NCI-H2227 (cell line): ENCODE measurements around the gene GOLGA6L2.
"Not testable (repeated sequence)": the region's sequence is repeated elsewhere in the genome, so short reads cannot be mapped to it uniquely, and the experiment has no call there.

Source experiments
- DNase-seq: peaks from one replicate; lab custom pipeline; 2025; ENCODE audit not compliant: unreplicated experiment; lab: John Stamatoyannopoulos, UW

The GOLGA6L2 gene

DNA sequence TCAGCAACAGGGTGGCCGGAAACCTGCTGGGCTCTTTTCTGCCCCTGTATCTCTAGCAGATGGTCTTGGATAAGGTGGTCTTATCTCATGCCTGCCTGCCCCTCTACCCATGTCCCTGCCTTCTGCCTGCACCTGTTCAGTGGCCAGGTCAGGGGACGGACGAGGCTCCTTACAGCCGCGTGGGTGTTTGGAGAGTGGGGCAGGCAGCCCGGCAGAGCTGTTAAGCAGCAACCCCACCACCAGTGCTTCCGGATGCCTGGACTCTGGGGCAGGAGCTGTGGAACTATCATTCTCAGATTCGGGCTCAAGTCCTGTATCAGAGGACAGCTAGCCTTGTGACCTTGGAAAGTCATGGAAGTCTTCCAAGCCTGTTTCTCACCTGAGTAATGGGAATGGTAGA lies 21.7 kb downstream of the GOLGA6L2 start:
- DNase-seq, result not testable (repeated sequence)

DNA sequence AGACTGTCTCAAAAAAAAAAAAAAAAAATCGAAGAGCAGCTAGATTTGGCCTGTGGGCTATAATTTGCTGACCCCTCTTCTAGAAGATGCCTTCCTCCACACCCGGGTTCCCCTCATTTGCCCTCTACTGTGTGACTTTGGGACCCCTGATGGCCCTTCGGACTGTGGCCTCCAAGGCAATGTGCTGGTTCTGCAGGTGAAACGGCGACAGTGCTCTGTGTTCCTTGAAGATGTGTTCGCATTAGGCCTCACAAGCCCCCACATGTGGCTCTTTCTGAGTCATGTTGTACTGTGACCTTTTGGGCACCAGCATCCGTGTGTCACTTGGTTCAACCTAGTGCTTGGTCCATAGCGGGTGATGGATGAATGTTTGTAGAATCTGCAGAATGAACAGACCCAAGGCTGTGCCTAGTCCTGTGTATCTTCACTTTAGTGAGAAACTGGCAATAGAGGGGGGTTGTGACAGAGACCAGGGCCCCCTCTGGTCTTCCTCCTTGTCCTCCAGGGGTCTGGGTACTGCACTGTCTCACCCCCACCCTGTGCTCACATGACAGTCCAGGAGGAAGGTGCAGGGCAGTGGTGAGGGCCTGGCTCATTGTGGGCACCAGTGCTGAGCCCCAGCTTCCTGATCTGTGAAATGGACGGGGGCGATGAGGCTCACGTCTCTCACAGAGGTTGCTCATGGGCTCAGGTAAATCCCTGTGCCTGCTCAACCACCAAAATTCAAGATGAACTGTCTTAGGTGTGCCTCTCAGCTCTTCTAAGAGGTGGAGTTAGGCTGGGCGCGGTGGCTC lies 22.7 kb downstream of the GOLGA6L2 start:
- DNase-seq, result no peak

DNA sequence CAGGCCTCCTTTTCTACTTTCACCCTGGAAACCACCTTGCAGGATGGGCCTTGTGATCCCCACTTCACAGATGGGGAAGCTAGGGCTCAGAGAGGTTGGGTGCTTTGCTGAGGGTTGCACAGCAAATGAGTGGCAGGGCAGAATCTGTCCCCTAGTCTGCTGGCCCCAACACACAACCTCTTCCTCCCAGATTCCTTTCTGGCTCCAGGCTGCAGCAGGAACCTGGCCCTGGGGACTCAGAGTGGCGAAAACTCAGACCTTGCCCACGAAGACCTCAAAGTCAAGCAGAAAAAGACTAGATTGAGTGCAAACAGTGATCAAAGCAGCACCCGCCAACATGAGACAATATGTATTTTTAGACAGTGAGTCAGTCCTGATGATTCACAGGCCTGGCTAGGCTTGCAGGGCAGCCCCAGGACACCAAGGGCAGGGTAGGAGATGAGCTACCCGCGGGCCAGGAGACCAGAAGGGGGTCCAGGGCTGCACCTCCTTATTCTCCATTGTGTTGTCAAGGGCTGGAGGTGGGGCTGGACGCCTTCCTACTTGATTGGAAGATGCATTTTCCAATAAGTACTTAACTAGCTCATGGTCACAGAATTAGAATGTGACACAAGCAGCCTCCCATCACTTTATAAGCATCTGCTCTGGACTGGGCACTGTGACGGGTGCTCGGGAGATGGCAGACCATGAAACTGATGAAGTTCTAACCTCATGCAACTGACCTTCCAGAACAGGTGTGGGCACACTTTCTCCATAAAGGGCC lies 23.9 kb downstream of the GOLGA6L2 start:
- DNase-seq, result no peak

DNA sequence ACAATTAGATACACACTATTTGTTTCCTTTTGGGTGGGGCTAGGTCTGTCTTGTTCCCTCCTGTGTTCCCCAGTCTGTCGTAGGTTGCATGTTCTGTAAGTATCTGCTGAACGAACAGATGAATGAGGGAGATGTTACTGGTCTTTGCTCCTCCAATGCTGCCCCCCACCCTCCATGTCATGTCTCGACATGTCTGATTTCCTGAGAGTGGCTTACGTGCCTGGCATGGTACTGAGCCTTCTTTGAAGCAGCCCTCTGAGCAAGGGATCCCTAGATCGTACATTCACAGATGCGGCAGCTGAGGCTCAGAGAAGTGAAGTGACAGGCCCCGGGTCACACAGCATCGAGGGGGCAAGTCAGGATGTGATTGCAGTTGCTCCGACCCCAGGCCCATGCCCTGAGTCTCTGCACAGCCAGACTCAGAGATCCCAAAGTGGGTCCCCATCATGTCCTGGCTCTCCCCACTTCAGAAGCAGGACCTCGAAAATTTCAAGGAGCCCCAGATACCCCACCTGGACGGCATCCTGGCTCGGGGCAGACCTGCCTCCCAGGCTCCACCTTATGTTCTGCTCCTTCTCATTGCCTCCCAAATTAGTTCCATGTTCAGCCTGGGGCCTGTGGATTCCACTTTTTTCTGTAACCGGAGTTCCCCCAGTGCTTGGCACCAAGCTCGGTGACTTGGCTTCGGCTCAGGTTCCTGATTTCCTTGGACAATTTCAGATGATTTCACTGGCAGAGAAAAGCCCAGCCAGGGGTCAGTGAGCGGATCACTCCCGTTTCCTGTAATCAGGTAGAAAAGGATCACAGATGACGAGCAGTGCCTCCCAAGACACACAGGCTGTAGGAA lies 24.7 kb downstream of the GOLGA6L2 start:
- no peak for DNase-seq

GRCh38 chr15:23420806-23421575 lies 26.1 kb downstream of the GOLGA6L2 start:
- no peak for DNase-seq

DNA sequence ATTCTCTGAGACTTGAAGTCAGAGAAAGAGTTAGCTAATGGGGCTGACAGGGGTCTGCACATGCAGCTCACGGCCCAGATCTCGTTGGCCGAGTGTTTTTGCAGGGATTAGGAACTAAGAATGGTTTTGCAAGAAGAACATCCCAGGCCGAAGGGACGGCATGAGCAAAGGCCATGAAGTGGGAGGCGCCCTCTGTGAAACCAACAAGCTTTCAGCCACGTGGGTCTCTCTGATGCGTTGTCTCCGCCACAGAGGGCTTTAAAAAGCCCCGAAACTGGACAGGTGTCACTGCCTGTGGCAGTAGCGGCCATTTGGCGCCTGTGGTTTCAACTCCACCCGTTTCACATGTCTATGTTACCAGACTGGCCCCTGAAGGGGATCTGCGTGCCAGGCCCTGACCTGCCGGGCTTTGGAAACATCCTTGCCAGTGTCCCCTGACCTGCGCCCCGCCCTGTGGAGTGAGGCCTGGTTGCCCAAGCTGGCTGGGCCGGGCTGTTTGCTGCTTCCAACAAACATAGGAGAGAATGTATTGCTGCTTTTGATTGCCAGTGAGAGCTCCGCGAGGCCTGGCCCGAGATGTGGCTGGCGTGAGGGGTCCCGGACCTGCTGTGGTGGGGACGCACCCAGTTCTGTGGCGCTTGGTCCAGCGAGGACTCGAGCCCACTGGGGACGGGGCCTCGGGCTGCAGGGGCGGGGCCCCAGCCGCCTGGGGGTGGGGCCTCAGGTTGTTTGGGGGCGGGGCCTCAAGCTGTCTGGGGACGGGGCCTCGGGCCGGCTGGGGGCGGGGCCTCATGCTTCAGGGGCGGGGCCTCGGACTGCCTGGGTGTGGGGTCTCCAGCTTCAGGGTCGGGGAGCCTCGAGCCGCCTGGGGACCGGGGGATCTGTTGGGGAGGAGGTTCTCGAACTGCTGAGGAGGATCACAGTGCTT lies 30.4 kb downstream of the GOLGA6L2 start:
- no peak for DNase-seq

- not testable (repeated sequence) for DNase-seq
Measured at GRCh38 chr15:23415866-23416265, 31.2 kb downstream of the GOLGA6L2 start.

DNA sequence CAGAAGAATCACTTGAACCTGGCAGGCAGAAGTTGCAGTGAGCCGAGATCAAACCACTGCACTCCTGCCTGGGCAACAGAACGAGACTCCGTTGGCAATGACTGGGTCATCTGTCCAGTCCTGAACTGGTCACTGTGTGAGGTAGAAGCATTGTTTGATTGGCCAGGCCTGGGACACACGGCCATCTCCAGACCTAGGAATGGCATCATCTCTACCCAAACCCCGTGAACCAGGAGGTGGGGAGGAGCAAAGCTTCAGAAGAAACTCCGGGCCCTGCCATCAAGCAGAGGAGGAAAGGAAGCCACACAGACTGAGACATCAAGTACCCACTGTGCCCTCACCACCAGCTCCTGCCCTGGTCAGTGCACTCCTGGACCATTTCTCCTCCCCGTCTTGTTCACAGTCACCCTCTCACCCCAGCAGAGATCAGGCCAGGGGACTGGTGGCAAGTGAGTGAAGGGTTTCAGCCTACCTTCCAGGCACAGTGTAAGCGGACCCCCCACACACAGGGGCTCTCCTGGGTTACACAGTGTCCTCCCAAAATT lies 31.6 kb downstream of the GOLGA6L2 start:
- DNase-seq, result no peak

GRCh38 chr15:23412881-23413600 lies 34.0 kb downstream of the GOLGA6L2 start:
- DNase-seq, result not testable (repeated sequence)

GRCh38 chr15:23411841-23412240 lies 35.2 kb downstream of the GOLGA6L2 start:
- no peak for DNase-seq

GRCh38 chr15:23403550-23403949 lies 43.5 kb downstream of the GOLGA6L2 start:
- DNase-seq, result no peak

DNA sequence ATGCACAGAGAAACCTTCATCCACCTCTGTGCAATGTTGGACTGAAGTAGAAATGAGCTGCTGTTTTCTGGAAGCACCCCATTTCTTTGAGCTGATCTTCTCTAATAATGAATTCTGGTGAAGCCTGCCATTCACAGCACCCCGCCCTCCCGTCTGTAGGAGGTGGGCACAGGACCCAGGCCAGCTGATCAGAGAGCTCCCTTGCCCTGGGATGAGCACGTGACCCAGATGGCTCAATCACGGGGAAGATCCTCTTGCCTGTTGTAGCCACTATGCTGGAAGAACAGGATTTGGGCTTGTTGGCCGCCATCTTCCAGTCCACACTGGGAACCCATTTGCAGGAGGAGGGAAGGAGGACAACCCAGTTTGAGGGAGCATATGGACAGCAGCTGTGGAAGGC lies 44.5 kb downstream of the GOLGA6L2 start:
- no peak for DNase-seq

- no peak for DNase-seq
Measured at GRCh38 chr15:23402140-23402539, 44.9 kb downstream of the GOLGA6L2 start.

- DNase-seq, result peak; percentile 43
Measured at GRCh38 chr15:23401627-23402026, 45.4 kb downstream of the GOLGA6L2 start.

DNA sequence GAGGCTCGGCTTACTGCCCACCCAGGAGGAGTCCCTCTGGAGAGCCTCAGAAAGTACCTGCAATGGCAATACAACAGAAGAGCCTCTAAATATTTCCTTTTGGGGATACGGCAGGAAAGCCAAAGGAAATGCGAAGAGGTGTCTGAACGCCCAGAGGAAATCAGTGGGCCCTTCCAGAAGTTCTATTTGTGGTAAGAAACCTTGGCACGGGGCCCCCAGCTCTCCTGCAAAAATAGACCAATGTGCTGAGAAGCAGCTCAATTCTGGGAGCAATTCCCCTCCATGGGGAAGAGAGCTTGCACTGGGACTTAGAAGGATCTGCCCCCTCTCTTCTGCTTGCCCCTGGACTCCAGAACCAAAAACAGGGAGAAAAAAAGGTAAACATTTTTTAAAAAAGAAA lies 47.8 kb downstream of the GOLGA6L2 start:
- DNase-seq, result not testable (repeated sequence)

GRCh38 chr15:23398357-23398756 lies 48.7 kb downstream of the GOLGA6L2 start:
- DNase-seq, result not testable (repeated sequence)

GRCh38 chr15:23397779-23398178 lies 49.3 kb downstream of the GOLGA6L2 start:
- DNase-seq, result no peak

- no peak for DNase-seq
Measured at GRCh38 chr15:23395832-23396231, 51.2 kb downstream of the GOLGA6L2 start.
